Measurements from ENCODE around the gene ATP8B1. TPM values are rescaled to one million over a fixed set of nuclear protein-coding genes. Genes with fewer than 3 reads are reported as not detected.

Gene ATP8B1
- total and polyA plus RNA-seq, 9 of the 15 experiments (the other 6 are each of a cell fraction or from before 2014, with no cell fraction given), result 0.01 to 0.22 (median 0.03) TPM; not detected in 3

DNA sequence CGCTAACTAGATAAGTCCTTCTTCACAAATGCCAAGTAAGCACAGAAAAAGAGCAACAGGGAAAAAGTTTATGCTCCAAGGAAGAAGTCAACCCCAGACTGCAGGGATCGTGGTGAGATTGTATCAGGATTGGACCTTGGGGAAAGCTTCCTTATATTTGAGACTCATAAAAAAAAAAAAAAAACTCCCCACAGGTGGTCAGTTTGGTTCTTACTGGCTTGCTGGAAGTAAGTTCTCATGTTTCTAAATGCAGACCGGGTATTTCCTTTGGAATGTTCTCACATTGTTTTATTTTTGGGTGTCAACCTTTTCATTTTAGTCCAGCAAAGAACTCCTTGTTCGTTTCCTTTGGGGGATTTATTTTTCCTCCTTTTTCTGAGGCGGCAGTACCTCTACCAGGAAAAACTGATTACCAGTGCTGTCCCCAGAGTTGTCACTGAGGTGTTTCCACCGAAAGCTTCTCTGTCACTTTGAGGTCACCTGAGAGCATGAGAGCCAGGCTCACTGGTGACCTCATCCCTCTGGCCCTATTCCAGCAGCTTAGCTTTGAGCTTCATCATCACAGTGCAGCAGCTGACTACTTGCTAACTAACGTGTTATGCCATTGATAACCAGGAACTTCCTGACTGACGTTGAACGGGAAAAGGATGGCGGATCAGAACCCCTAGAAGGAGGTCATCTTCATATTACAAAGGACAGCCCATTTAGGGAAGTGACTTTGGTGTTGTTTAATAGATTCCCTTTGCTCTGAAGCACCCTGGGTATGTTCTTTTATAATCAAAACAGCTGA lies 16.8 kb upstream of the ATP8B1 start (continued):
- TF ChIP-seq NRF1 (conservative IDR thresholded peaks at IDR 0.05 in 1 of 2, IDR thresholded peaks at IDR 0.05 in 1 of 2), result peak in 1 of 2 experiments; percentile 24; a peak in 1 of 4 replicates
- TF ChIP-seq, protein P1, sequence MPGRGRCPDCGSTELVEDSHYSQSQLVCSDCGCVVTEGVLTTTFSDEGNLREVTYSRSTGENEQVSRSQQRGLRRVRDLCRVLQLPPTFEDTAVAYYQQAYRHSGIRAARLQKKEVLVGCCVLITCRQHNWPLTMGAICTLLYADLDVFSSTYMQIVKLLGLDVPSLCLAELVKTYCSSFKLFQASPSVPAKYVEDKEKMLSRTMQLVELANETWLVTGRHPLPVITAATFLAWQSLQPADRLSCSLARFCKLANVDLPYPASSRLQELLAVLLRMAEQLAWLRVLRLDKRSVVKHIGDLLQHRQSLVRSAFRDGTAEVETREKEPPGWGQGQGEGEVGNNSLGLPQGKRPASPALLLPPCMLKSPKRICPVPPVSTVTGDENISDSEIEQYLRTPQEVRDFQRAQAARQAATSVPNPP (IDR thresholded peaks at IDR 0.05; ENCODE audit: borderline replicate concordance, insufficient read depth, insufficient read length), result no peak
- peak; percentile 83; the same call in 1 of the 2 replicates for TF ChIP-seq EP300 (IDR thresholded peaks at IDR 0.05; ENCODE audit: low read length)
- TF ChIP-seq KHSRP (IDR thresholded peaks at IDR 0.05), result no peak
- TF ChIP-seq NCOA6 (IDR thresholded peaks at IDR 0.05), result no peak
- no peak for TF ChIP-seq DMBX1 (CRISPR knock-in tag; IDR thresholded peaks at IDR 0.05; ENCODE audit: borderline replicate concordance)
- TF ChIP-seq CTBP1 (IDR thresholded peaks at IDR 0.05; ENCODE audit: borderline replicate concordance), result peak; percentile 91
- TF ChIP-seq, protein P2, sequence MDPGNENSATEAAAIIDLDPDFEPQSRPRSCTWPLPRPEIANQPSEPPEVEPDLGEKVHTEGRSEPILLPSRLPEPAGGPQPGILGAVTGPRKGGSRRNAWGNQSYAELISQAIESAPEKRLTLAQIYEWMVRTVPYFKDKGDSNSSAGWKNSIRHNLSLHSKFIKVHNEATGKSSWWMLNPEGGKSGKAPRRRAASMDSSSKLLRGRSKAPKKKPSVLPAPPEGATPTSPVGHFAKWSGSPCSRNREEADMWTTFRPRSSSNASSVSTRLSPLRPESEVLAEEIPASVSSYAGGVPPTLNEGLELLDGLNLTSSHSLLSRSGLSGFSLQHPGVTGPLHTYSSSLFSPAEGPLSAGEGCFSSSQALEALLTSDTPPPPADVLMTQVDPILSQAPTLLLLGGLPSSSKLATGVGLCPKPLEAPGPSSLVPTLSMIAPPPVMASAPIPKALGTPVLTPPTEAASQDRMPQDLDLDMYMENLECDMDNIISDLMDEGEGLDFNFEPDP (CRISPR knock-in tag; IDR thresholded peaks at IDR 0.05), result no peak
- TF ChIP-seq, protein P3, sequence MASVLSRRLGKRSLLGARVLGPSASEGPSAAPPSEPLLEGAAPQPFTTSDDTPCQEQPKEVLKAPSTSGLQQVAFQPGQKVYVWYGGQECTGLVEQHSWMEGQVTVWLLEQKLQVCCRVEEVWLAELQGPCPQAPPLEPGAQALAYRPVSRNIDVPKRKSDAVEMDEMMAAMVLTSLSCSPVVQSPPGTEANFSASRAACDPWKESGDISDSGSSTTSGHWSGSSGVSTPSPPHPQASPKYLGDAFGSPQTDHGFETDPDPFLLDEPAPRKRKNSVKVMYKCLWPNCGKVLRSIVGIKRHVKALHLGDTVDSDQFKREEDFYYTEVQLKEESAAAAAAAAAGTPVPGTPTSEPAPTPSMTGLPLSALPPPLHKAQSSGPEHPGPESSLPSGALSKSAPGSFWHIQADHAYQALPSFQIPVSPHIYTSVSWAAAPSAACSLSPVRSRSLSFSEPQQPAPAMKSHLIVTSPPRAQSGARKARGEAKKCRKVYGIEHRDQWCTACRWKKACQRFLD (CRISPR knock-in tag; IDR thresholded peaks at IDR 0.05), result peak; percentile 55; the same call in 1 of the 2 replicates
- peak; percentile 78 for TF ChIP-seq DPF2 (IDR thresholded peaks at IDR 0.05)
- TF ChIP-seq, protein P4, sequence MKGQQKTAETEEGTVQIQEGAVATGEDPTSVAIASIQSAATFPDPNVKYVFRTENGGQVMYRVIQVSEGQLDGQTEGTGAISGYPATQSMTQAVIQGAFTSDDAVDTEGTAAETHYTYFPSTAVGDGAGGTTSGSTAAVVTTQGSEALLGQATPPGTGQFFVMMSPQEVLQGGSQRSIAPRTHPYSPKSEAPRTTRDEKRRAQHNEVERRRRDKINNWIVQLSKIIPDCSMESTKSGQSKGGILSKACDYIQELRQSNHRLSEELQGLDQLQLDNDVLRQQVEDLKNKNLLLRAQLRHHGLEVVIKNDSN (CRISPR knock-in tag; IDR thresholded peaks at IDR 0.05), result peak; percentile 65
- no peak for TF ChIP-seq ZNF133 (CRISPR knock-in tag; IDR thresholded peaks at IDR 0.05)
- TF ChIP-seq, protein P5, sequence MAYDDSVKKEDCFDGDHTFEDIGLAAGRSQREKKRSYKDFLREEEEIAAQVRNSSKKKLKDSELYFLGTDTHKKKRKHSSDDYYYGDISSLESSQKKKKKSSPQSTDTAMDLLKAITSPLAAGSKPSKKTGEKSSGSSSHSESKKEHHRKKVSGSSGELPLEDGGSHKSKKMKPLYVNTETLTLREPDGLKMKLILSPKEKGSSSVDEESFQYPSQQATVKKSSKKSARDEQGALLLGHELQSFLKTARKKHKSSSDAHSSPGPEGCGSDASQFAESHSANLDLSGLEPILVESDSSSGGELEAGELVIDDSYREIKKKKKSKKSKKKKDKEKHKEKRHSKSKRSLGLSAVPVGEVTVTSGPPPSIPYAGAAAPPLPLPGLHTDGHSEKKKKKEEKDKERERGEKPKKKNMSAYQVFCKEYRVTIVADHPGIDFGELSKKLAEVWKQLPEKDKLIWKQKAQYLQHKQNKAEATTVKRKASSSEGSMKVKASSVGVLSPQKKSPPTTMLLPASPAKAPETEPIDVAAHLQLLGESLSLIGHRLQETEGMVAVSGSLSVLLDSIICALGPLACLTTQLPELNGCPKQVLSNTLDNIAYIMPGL (CRISPR knock-in tag; IDR thresholded peaks at IDR 0.05), result no peak
- TF ChIP-seq, protein P6, sequence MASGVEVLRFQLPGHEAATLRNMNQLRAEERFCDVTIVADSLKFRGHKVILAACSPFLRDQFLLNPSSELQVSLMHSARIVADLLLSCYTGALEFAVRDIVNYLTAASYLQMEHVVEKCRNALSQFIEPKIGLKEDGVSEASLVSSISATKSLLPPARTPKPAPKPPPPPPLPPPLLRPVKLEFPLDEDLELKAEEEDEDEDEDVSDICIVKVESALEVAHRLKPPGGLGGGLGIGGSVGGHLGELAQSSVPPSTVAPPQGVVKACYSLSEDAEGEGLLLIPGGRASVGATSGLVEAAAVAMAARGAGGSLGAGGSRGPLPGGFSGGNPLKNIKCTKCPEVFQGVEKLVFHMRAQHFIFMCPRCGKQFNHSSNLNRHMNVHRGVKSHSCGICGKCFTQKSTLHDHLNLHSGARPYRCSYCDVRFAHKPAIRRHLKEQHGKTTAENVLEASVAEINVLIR (CRISPR knock-in tag; IDR thresholded peaks at IDR 0.05), result peak; percentile 34; the same call in 1 of the 2 replicates
- TF ChIP-seq DDX20 (tag; IDR thresholded peaks at IDR 0.05; ENCODE audit: low read depth), result no peak
- no peak for TF ChIP-seq OTX1 (CRISPR knock-in tag; IDR thresholded peaks at IDR 0.05)
- no peak for TF ChIP-seq MBD2 (IDR thresholded peaks at IDR 0.05; ENCODE audit: borderline replicate concordance, low read depth)
- no peak for TF ChIP-seq BRD4 (IDR thresholded peaks at IDR 0.05)
- TF ChIP-seq SMARCA4 (IDR thresholded peaks at IDR 0.05), result peak; percentile 84
- TF ChIP-seq FOXK2 (conservative IDR thresholded peaks at IDR 0.05 in 1 of 2, IDR thresholded peaks at IDR 0.05 in 1 of 2; ENCODE audit: low read depth in 2 of 2), result no peak
- no peak for TF ChIP-seq NFXL1 (CRISPR knock-in tag; IDR thresholded peaks at IDR 0.05)
